ENCODE results near the gene TGDS.
A peak's percentile ranks its signal among the peaks of the same experiment; 100 is the strongest.

Gene TGDS

DNA sequence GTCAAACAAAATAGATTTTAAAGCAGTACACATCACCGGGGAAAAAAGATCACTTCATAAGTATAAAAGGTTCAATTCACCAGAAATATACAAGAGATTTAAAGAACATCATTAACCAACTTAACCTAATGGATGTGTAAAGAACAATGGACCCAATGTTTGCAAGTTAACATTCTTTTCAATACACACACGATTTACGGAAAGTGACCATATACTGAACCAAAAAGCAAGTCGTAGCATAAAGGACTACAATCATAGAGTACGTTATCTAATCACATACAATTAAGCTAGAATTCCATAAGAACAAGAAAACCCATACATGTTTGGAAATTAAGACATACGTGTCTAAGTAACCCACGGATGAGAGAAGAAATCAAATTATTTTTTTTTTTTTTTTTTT lies 9.6 kb downstream of the TGDS start:
- DNase-seq (ENCODE audit: insufficient read length, low spot score), result no peak
- no peak for FAIRE-seq
- TF ChIP-seq POU2F2 (IDR thresholded peaks at IDR 0.05; ENCODE audit: low read depth, low read length) (no peak), POLR2A (IDR thresholded peaks at IDR 0.05; ENCODE audit: low read depth, low read length) (no peak), TAF1 (IDR thresholded peaks at IDR 0.05; ENCODE audit: low read depth, low read length) (no peak), POLR2AphosphoS5 (IDR thresholded peaks at IDR 0.05; ENCODE audit: low read depth, low read length) (no peak), SPI1 (IDR thresholded peaks at IDR 0.05; ENCODE audit: low read depth, low read length) (no peak), PAX5 (IDR thresholded peaks at IDR 0.05; ENCODE audit: insufficient read depth, low read length, severe bottlenecking) (no peak)

- TF ChIP-seq SPI1 (IDR thresholded peaks at IDR 0.05; ENCODE audit: low read depth, low read length) (no peak), POLR2AphosphoS5 (IDR thresholded peaks at IDR 0.05; ENCODE audit: low read depth, low read length) (no peak), TAF1 (IDR thresholded peaks at IDR 0.05; ENCODE audit: low read depth, low read length) (no peak), PAX5 (IDR thresholded peaks at IDR 0.05; ENCODE audit: insufficient read depth, low read length, severe bottlenecking) (no peak), POU2F2 (IDR thresholded peaks at IDR 0.05; ENCODE audit: low read depth, low read length) (no peak), POLR2A (IDR thresholded peaks at IDR 0.05; ENCODE audit: low read depth, low read length) (no peak)
- no peak for FAIRE-seq
- DNase-seq (ENCODE audit: insufficient read length, low spot score), result no peak
Observed at GRCh38 chr13:94585543-94586101, 10.3 kb downstream of the TGDS start.

DNA sequence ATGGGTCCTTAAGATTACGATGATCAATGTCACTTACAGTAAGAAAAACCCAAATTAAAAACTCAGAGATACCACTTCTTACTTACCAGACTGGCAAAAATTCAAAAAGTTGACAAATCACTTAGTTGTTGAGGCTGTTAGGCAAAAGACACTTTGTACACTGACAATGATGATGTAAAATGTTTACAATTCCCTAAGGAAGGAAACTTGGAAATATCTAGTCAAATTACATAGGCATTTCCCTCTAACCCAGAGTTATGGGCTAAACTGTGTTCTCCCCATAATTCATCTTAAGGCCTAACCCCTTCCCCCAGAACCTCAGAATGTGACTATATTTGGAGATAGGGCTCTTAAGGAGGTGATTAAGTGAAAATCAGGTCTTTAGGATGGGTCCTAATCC lies 12.0 kb downstream of the TGDS start:
- TF ChIP-seq POLR2A (IDR thresholded peaks at IDR 0.05; ENCODE audit: low read depth, low read length) (no peak), POLR2AphosphoS5 (IDR thresholded peaks at IDR 0.05; ENCODE audit: low read depth, low read length) (no peak), SPI1 (IDR thresholded peaks at IDR 0.05; ENCODE audit: low read depth, low read length) (no peak), POU2F2 (IDR thresholded peaks at IDR 0.05; ENCODE audit: low read depth, low read length) (no peak), PAX5 (IDR thresholded peaks at IDR 0.05; ENCODE audit: insufficient read depth, low read length, severe bottlenecking) (no peak), TAF1 (IDR thresholded peaks at IDR 0.05; ENCODE audit: low read depth, low read length) (no peak)

GRCh38 chr13:94579063-94579462 lies 16.9 kb downstream of the TGDS start:
- DNase-seq (ENCODE audit: insufficient read length, low spot score) (no peak), FAIRE-seq (peak; percentile 23)
- TF ChIP-seq POU2F2 (IDR thresholded peaks at IDR 0.05; ENCODE audit: low read depth, low read length), result no peak
- TF ChIP-seq TAF1 (IDR thresholded peaks at IDR 0.05; ENCODE audit: low read depth, low read length), result no peak
- TF ChIP-seq PAX5 (IDR thresholded peaks at IDR 0.05; ENCODE audit: insufficient read depth, low read length, severe bottlenecking), result no peak
- no peak for TF ChIP-seq SPI1 (IDR thresholded peaks at IDR 0.05; ENCODE audit: low read depth, low read length)
- no peak for TF ChIP-seq POLR2AphosphoS5 (IDR thresholded peaks at IDR 0.05; ENCODE audit: low read depth, low read length)
- TF ChIP-seq POLR2A (IDR thresholded peaks at IDR 0.05; ENCODE audit: low read depth, low read length), result no peak

More for the DNA sequence above, 12.0 kb downstream of the TGDS start:
- DNase-seq (ENCODE audit: insufficient read length, low spot score) (no peak), FAIRE-seq (peak; percentile 75)

GRCh38 chr13:94569615-94570014 lies 26.3 kb downstream of the TGDS start:
- no peak for FAIRE-seq
- DNase-seq (ENCODE audit: insufficient read length, low spot score), result no peak
- TF ChIP-seq POU2F2 (IDR thresholded peaks at IDR 0.05; ENCODE audit: low read depth, low read length) (no peak), PAX5 (IDR thresholded peaks at IDR 0.05; ENCODE audit: insufficient read depth, low read length, severe bottlenecking) (no peak), TAF1 (IDR thresholded peaks at IDR 0.05; ENCODE audit: low read depth, low read length) (no peak), POLR2A (IDR thresholded peaks at IDR 0.05; ENCODE audit: low read depth, low read length) (no peak), POLR2AphosphoS5 (IDR thresholded peaks at IDR 0.05; ENCODE audit: low read depth, low read length) (no peak), SPI1 (IDR thresholded peaks at IDR 0.05; ENCODE audit: low read depth, low read length) (no peak)

- DNase-seq (ENCODE audit: insufficient read length, low spot score), result no peak
- TF ChIP-seq POLR2AphosphoS5 (IDR thresholded peaks at IDR 0.05; ENCODE audit: low read depth, low read length) (no peak), TAF1 (IDR thresholded peaks at IDR 0.05; ENCODE audit: low read depth, low read length) (no peak), POU2F2 (IDR thresholded peaks at IDR 0.05; ENCODE audit: low read depth, low read length) (no peak), PAX5 (IDR thresholded peaks at IDR 0.05; ENCODE audit: insufficient read depth, low read length, severe bottlenecking) (no peak), SPI1 (IDR thresholded peaks at IDR 0.05; ENCODE audit: low read depth, low read length) (no peak), POLR2A (IDR thresholded peaks at IDR 0.05; ENCODE audit: low read depth, low read length) (no peak)
- no peak for FAIRE-seq
Observed at GRCh38 chr13:94568443-94568842, 27.5 kb downstream of the TGDS start.

GRCh38 chr13:94567581-94567980 lies 28.4 kb downstream of the TGDS start:
- no peak for DNase-seq (ENCODE audit: insufficient read length, low spot score)
- TF ChIP-seq POU2F2 (IDR thresholded peaks at IDR 0.05; ENCODE audit: low read depth, low read length) (no peak), POLR2A (IDR thresholded peaks at IDR 0.05; ENCODE audit: low read depth, low read length) (no peak), TAF1 (IDR thresholded peaks at IDR 0.05; ENCODE audit: low read depth, low read length) (no peak), SPI1 (IDR thresholded peaks at IDR 0.05; ENCODE audit: low read depth, low read length) (no peak), PAX5 (IDR thresholded peaks at IDR 0.05; ENCODE audit: insufficient read depth, low read length, severe bottlenecking) (no peak), POLR2AphosphoS5 (IDR thresholded peaks at IDR 0.05; ENCODE audit: low read depth, low read length) (no peak)
- FAIRE-seq, result no peak

DNA sequence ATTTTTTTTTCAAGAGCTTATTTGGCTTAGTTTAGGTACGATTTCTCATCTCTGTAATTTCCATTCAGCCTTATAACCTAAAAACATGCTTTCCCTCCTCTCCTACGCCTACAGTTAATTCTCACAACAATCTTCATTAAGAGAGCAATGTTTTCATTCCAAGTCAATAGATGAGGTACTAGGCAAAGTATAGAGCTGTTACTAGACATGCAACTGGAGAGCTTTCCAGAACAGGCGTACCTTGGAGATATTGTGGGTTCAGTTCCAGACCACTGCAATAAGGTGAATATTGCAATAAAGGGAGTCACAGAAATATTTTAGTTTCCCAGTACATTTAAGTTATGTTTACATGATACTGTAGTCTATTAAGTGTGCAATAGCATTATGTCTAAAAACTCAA lies 34.8 kb downstream of the TGDS start:
- TF ChIP-seq TAF1 (IDR thresholded peaks at IDR 0.05; ENCODE audit: low read depth, low read length) (no peak), POU2F2 (IDR thresholded peaks at IDR 0.05; ENCODE audit: low read depth, low read length) (no peak), POLR2AphosphoS5 (IDR thresholded peaks at IDR 0.05; ENCODE audit: low read depth, low read length) (no peak), SPI1 (IDR thresholded peaks at IDR 0.05; ENCODE audit: low read depth, low read length) (no peak), POLR2A (IDR thresholded peaks at IDR 0.05; ENCODE audit: low read depth, low read length) (no peak), PAX5 (IDR thresholded peaks at IDR 0.05; ENCODE audit: insufficient read depth, low read length, severe bottlenecking) (no peak)
- FAIRE-seq (no peak), DNase-seq (ENCODE audit: insufficient read length, low spot score) (no peak)

DNA sequence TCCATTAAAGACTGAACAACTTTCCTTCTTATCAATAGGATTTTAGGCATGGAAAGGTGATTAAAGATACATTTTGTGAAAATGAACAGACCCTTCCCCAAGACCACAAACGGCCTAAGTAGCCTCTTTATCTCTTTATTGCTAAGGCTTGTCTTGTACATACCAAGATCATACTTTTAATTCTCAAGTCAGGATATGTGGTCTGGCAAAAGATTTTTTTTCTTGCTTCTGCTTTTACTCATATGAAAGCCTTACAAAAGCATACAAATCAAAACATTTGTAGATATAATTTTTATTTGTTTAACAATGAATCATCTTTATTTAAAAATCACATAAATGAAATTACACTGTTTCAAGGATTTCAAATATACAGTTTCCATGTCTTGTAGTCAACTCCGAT lies 35.8 kb downstream of the TGDS start:
- FAIRE-seq (no peak), DNase-seq (ENCODE audit: insufficient read length, low spot score) (no peak)
- TF ChIP-seq POLR2A (IDR thresholded peaks at IDR 0.05; ENCODE audit: low read depth, low read length) (no peak), POU2F2 (IDR thresholded peaks at IDR 0.05; ENCODE audit: low read depth, low read length) (no peak), POLR2AphosphoS5 (IDR thresholded peaks at IDR 0.05; ENCODE audit: low read depth, low read length) (no peak), TAF1 (IDR thresholded peaks at IDR 0.05; ENCODE audit: low read depth, low read length) (no peak), SPI1 (IDR thresholded peaks at IDR 0.05; ENCODE audit: low read depth, low read length) (no peak), PAX5 (IDR thresholded peaks at IDR 0.05; ENCODE audit: insufficient read depth, low read length, severe bottlenecking) (no peak)

Measured in GM12891 (cell line).